ENCODE measurements around the gene TMPRSS4. TPM values are rescaled to one million over a fixed set of nuclear protein-coding genes. Genes with fewer than 3 reads are reported as not detected.

TMPRSS4 gene
- total RNA-seq, 1 experiment from 2014 or later: 1.4 TPM

DNA sequence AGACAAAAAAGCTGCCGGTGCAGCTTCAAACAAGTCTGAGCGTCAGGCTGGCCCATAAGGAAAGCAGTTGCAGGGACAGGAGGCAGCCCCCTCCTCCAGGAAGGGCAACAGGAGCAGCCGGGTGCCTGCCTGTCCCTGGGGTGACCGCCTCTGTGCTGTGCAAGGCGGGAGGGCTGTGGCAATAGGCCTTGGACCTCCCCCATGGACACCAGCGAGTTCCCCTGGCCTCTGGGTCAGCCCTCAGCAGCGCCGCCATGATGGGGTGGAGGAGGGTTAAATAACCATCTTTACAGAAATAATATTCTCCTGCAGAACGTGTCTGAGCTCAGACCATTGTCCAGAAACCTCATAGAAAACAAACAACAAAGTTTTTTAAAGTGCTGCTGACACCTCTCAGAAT, 3.3 kb upstream of the TMPRSS4 start:
- ATAC-seq: no peak
- CTCF ChIA-PET: interaction anchor here (0.9 to 1.8 kb wide), 2 partner anchors 10 to 127 kb away, joined by 3 to 6 read pairs; no protein-coding TSS in a partner anchor
- no peak overlapping the region for H3K4me3 Mint-ChIP-seq

DNA sequence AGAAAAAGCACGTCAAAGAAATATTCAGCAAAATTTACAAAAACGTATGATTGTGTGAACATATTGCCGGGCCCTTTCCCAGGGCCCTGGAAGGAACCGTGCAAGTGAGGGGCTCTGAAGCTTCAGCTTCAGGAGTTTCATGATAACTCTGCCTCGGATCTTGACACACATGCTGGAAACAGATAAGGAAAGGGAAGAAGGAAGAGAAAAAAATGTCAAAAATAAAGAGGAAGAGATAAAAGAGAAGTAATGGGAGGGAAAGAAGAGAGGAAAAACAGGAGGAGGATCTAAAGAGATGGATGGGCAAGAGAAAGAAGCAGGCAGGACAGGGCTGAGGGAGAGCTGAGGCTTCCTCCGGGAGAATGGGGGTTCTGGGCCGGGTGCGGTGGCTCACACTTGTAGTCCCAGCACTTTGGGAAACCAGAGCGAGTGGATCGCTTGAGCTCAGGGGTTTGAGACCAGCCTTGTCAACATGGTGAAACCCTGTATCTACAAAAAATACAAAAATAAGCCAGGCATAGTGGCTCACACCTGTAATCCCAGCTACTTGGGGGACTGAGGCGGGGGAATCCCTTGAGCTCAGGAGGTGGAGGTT, 2.7 kb upstream of the TMPRSS4 start:
- TF ChIP-seq ATF2 (CRISPR knock-in tag; IDR thresholded peaks at IDR 0.05; ENCODE audit: borderline replicate concordance, low read depth): no peak
- TF ChIP-seq, protein P1, sequence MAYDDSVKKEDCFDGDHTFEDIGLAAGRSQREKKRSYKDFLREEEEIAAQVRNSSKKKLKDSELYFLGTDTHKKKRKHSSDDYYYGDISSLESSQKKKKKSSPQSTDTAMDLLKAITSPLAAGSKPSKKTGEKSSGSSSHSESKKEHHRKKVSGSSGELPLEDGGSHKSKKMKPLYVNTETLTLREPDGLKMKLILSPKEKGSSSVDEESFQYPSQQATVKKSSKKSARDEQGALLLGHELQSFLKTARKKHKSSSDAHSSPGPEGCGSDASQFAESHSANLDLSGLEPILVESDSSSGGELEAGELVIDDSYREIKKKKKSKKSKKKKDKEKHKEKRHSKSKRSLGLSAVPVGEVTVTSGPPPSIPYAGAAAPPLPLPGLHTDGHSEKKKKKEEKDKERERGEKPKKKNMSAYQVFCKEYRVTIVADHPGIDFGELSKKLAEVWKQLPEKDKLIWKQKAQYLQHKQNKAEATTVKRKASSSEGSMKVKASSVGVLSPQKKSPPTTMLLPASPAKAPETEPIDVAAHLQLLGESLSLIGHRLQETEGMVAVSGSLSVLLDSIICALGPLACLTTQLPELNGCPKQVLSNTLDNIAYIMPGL (CRISPR knock-in tag; IDR thresholded peaks at IDR 0.05): no peak
- TF ChIP-seq TEAD4 (CRISPR knock-in tag; IDR thresholded peaks at IDR 0.05): no peak
- no peak for TF ChIP-seq FOXP1 (CRISPR knock-in tag; IDR thresholded peaks at IDR 0.05; ENCODE audit: borderline replicate concordance)
- no peak for TF ChIP-seq MXD4 (CRISPR knock-in tag; IDR thresholded peaks at IDR 0.05; ENCODE audit: borderline replicate concordance)
- TF ChIP-seq IRF1 (CRISPR knock-in tag; IDR thresholded peaks at IDR 0.05): no peak
- no peak for TF ChIP-seq EMX1 (CRISPR knock-in tag; IDR thresholded peaks at IDR 0.05)
- TF ChIP-seq ZBTB43 (CRISPR knock-in tag; IDR thresholded peaks at IDR 0.05): no peak
- TF ChIP-seq, protein P2, sequence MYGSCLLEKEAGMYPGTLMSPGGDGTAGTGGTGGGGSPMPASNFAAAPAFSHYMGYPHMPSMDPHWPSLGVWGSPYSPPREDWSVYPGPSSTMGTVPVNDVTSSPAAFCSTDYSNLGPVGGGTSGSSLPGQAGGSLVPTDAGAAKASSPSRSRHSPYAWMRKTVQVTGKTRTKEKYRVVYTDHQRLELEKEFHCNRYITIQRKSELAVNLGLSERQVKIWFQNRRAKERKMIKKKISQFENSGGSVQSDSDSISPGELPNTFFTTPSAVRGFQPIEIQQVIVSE (CRISPR knock-in tag; IDR thresholded peaks at IDR 0.05; ENCODE audit: borderline replicate concordance): no peak
- TF ChIP-seq NR2C2 (CRISPR knock-in tag; IDR thresholded peaks at IDR 0.05): no peak
- no peak for TF ChIP-seq NR1H2 (CRISPR knock-in tag; IDR thresholded peaks at IDR 0.05)
- Mint-ChIP-seq H3K27ac (peak overlapping the region; percentile 46), H3K36me3 (no peaks in the 10 kb centered on the region), H3K4me1 (peaks cover 23% of the 10 kb centered on the region), H3K4me3 (no peak overlapping the region), H3K27me3 (ENCODE audit: low read depth) (no peaks in the 10 kb centered on the region), H3K9me3 (no peaks in the 10 kb centered on the region)
- ATAC-seq: no peak
- POLR2A ChIA-PET: no interaction called here
- no peak for DNase-seq (ENCODE audit: low spot score)
- CTCF ChIA-PET: interaction anchor here (0.9 to 2.8 kb wide), 3 partner anchors 9 to 127 kb away, joined by 3 to 7 read pairs (median 6); no protein-coding TSS in a partner anchor

More for the DNA sequence above, 3.3 kb upstream of the TMPRSS4 start:
- DNase-seq (ENCODE audit: low spot score): no peak
- Mint-ChIP-seq H3K27me3 (ENCODE audit: low read depth) (no peaks in the 10 kb centered on the region), H3K27ac (no peak overlapping the region), H3K4me1 (peaks cover 23% of the 10 kb centered on the region), H3K36me3 (no peaks in the 10 kb centered on the region), H3K9me3 (no peaks in the 10 kb centered on the region)
- no peak for TF ChIP-seq ERG (CRISPR knock-in tag; IDR thresholded peaks at IDR 0.05)
- POLR2A ChIA-PET: no interaction called here

GRCh38 chr11:118074785-118075184, 2.1 kb upstream of the TMPRSS4 start:
- Mint-ChIP-seq H3K4me3 (no peak overlapping the region), H3K36me3 (no peaks in the 10 kb centered on the region), H3K9me3 (no peaks in the 10 kb centered on the region), H3K27ac (no peak overlapping the region), H3K27me3 (ENCODE audit: low read depth) (no peaks in the 10 kb centered on the region), H3K4me1 (peaks cover 23% of the 10 kb centered on the region)
- DNase-seq (ENCODE audit: low spot score) (no peak), ATAC-seq (no peak)
- CTCF ChIA-PET: interaction anchor here (1.8 to 2.8 kb wide), 2 partner anchors 21 to 128 kb away, joined by 6 to 7 read pairs; no protein-coding TSS in a partner anchor
- POLR2A ChIA-PET: no interaction called here
- TF ChIP-seq ATF3 (CRISPR knock-in tag; conservative IDR thresholded peaks at IDR 0.05) (no peak), ATF6 (CRISPR knock-in tag; IDR thresholded peaks at IDR 0.05) (no peak), USF1 (CRISPR knock-in tag; IDR thresholded peaks at IDR 0.05) (no peak), ZNF281 (CRISPR knock-in tag; IDR thresholded peaks at IDR 0.05) (no peak), SMAD3 (CRISPR knock-in tag; IDR thresholded peaks at IDR 0.05; ENCODE audit: borderline replicate concordance) (no peak)

Measured in WTC11 (cell line).